HFFc6 (cell line): ENCODE data around the gene LIPC. TPM values are rescaled to one million over a fixed set of nuclear protein-coding genes. Genes with fewer than 3 reads are reported as not detected.

Source experiments
- DNase-seq: peaks from one replicate; pipeline ENCODE4 v3.0.0-alpha.2; 2018
- H3K27ac Mint-ChIP-seq: 2 replicates; pipeline ENCODE4 v1.8.0; 2020; ENCODE audit warnings: mild to moderate bottlenecking, mixed read lengths
- H3K27me3 Mint-ChIP-seq: 2 replicates; pipeline ENCODE4 v1.8.0; 2021; ENCODE audit warnings: mild to moderate bottlenecking, moderate library complexity, mixed read lengths; ENCODE audit not compliant: insufficient read depth
- H3K36me3 Mint-ChIP-seq: 2 replicates; pipeline ENCODE4 v1.8.0; 2021; ENCODE audit warnings: low read depth, mixed read lengths
- H3K4me1 Mint-ChIP-seq: 2 replicates; pipeline ENCODE4 v1.8.0; 2020; ENCODE audit warnings: low read depth, mixed read lengths
- H3K4me3 Mint-ChIP-seq: 2 replicates; pipeline ENCODE4 v1.8.0; 2020; ENCODE audit warnings: mild to moderate bottlenecking, moderate library complexity, mixed read lengths
- H3K9me3 Mint-ChIP-seq: 2 replicates; pipeline ENCODE4 v1.8.0; 2020; ENCODE audit warnings: mild to moderate bottlenecking, mixed read lengths
- CTCF ChIP-seq: fragments of 200-600 bp; sonication (generic); IDR thresholded peaks from 2 replicates; pipeline ENCODE4 v1.5.0; 2021; ENCODE audit warnings: antibody characterized with exemption, mild to moderate bottlenecking
- total RNA-seq, 6 experiments: library from RNA; stranded (reverse); fragmentation: NEBNext Ultra II Directional; extraction: Animal tissue kit (Norgen Biotek cat#: 25700); gene quantifications; 2 replicates in 1 of 6; 3 replicates in 5 of 6; pipeline ENCODE4 v1.2.3, GENCODE V29; 2021

LIPC gene
- total RNA-seq, 6 experiments from 2014 or later = not detected

- Mint-ChIP-seq H3K4me1 (peaks cover 6% of the 10 kb centered on the region), H3K4me3 (no peak overlapping the region), H3K9me3 (peaks cover 11% of the 10 kb centered on the region), H3K27me3 (peaks cover 1% of the 10 kb centered on the region), H3K27ac (no peak overlapping the region), H3K36me3 (peaks cover 20% of the 10 kb centered on the region)
- no peak for DNase-seq
- TF ChIP-seq CTCF = no peak
Observed at GRCh38 chr15:58490086-58490887, 58.5 kb downstream of the LIPC start.

GRCh38 chr15:58490888-58491473 is 59.2 kb downstream of the LIPC start:
- TF ChIP-seq CTCF = no peak
- peaks cover 22% of the 10 kb centered on the region for H3K36me3 Mint-ChIP-seq
- peaks cover 11% of the 10 kb centered on the region for H3K9me3 Mint-ChIP-seq
- H3K4me1 Mint-ChIP-seq = peaks cover 9% of the 10 kb centered on the region
- H3K4me3 Mint-ChIP-seq = no peak overlapping the region
- H3K27ac Mint-ChIP-seq = no peak overlapping the region
- H3K27me3 Mint-ChIP-seq = peaks cover 1% of the 10 kb centered on the region
- no peak for DNase-seq

GRCh38 chr15:58491499-58492202 is 59.9 kb downstream of the LIPC start:
- Mint-ChIP-seq H3K27ac (no peak overlapping the region), H3K4me1 (peaks cover 15% of the 10 kb centered on the region), H3K4me3 (no peak overlapping the region), H3K36me3 (peaks cover 22% of the 10 kb centered on the region), H3K9me3 (peaks cover 11% of the 10 kb centered on the region), H3K27me3 (peaks cover 1% of the 10 kb centered on the region; the same call in 1 of the 2 replicates)
- TF ChIP-seq CTCF = no peak
- no peak for DNase-seq

- no peak for DNase-seq
- peaks cover 19% of the 10 kb centered on the region for H3K4me1 Mint-ChIP-seq
- peaks cover 11% of the 10 kb centered on the region for H3K9me3 Mint-ChIP-seq
- H3K27ac Mint-ChIP-seq = no peak overlapping the region
- no peak overlapping the region for H3K4me3 Mint-ChIP-seq
- peaks cover 22% of the 10 kb centered on the region for H3K36me3 Mint-ChIP-seq
- H3K27me3 Mint-ChIP-seq = peaks cover 1% of the 10 kb centered on the region; the same call in 1 of the 2 replicates
- no peak for TF ChIP-seq CTCF
Observed at GRCh38 chr15:58492661-58493397, 61.0 kb downstream of the LIPC start.

GRCh38 chr15:58494567-58494966 is 62.8 kb downstream of the LIPC start:
- peaks cover 1% of the 10 kb centered on the region; the same call in 1 of the 2 replicates for H3K27me3 Mint-ChIP-seq
- TF ChIP-seq CTCF = no peak
- DNase-seq = no peak
- peaks cover 37% of the 10 kb centered on the region for H3K4me1 Mint-ChIP-seq
- peaks cover 6% of the 10 kb centered on the region for H3K9me3 Mint-ChIP-seq
- no peak overlapping the region for H3K4me3 Mint-ChIP-seq
- H3K27ac Mint-ChIP-seq = no peak overlapping the region
- H3K36me3 Mint-ChIP-seq = peaks cover 17% of the 10 kb centered on the region
